ENCODE results near the gene KIAA1671. TPM values are rescaled to one million over a fixed set of nuclear protein-coding genes. Genes with fewer than 3 reads are reported as not detected.

The KIAA1671 gene
- polyA plus RNA-seq, 6 donors from 2014 or later = not detected

- H3K9me3 Mint-ChIP-seq = peaks cover 0 to 5% (median 0%) of the 10 kb centered on the region in 7 donors
- H3K27ac Mint-ChIP-seq = no peak overlapping the region
- DNase-seq = no peak
- H3K36me3 Mint-ChIP-seq = peaks cover 0 to under 1% of the 10 kb centered on the region in 2 donors
- H3K27me3 Mint-ChIP-seq = peaks cover 22 to 31% (median 25%) of the 10 kb centered on the region in 3 donors
- no peak overlapping the region for H3K4me3 Mint-ChIP-seq
- no peaks in the 10 kb centered on the region for H3K4me1 Mint-ChIP-seq
- no peak for ATAC-seq (ENCODE audit: low read depth in 2 of 2)
These were observed 10.2 kb upstream of the KIAA1671 start for GRCh38 chr22:24942301-24942700.

- no peak overlapping the region for H3K4me3 Mint-ChIP-seq
- DNase-seq (no peak), ATAC-seq (ENCODE audit: low read depth in 2 of 2) (no peak)
- H3K4me1 Mint-ChIP-seq = no peaks in the 10 kb centered on the region
- peaks cover 0 to 5% of the 10 kb centered on the region in 2 donors for H3K36me3 Mint-ChIP-seq
- peaks cover 34 to 52% (median 46%) of the 10 kb centered on the region in 3 donors for H3K27me3 Mint-ChIP-seq
- no peak overlapping the region for H3K27ac Mint-ChIP-seq
- peaks cover 0 to 5% (median 0%) of the 10 kb centered on the region in 7 donors for H3K9me3 Mint-ChIP-seq
These were observed 8.1 kb upstream of the KIAA1671 start for GRCh38 chr22:24944217-24944937.

GRCh38 chr22:24945430-24945829 lies 7.1 kb upstream of the KIAA1671 start:
- DNase-seq (no peak), ATAC-seq (ENCODE audit: low read depth in 2 of 2) (no peak)
- peaks cover 0 to 5% (median 2%) of the 10 kb centered on the region in 7 donors for H3K9me3 Mint-ChIP-seq
- H3K4me3 Mint-ChIP-seq = no peak overlapping the region
- peaks cover 0 to 2% (median 0%) of the 10 kb centered on the region in 3 donors for H3K4me1 Mint-ChIP-seq
- H3K27me3 Mint-ChIP-seq = peaks cover 45 to 62% (median 57%) of the 10 kb centered on the region in 3 donors
- H3K27ac Mint-ChIP-seq = no peak overlapping the region
- H3K36me3 Mint-ChIP-seq = peaks cover 0 to 5% of the 10 kb centered on the region in 2 donors

- Mint-ChIP-seq H3K9me3 (peaks cover 0 to 9% (median 2%) of the 10 kb centered on the region in 7 donors), H3K27me3 (peaks cover 60 to 80% (median 76%) of the 10 kb centered on the region in 3 donors), H3K36me3 (peaks cover 5 to 7% of the 10 kb centered on the region in 2 donors), H3K4me1 (peaks cover 6 to 10% (median 7%) of the 10 kb centered on the region in 3 donors), H3K4me3 (no peak overlapping the region), H3K27ac (no peak overlapping the region)
- DNase-seq (no peak), ATAC-seq (ENCODE audit: low read depth in 2 of 2) (no peak)
These were observed 5.1 kb upstream of the KIAA1671 start for GRCh38 chr22:24947383-24947782.

- DNase-seq (no peak), ATAC-seq (ENCODE audit: low read depth in 2 of 2) (no peak)
- H3K27ac Mint-ChIP-seq = no peak overlapping the region
- peaks cover 60 to 77% (median 76%) of the 10 kb centered on the region in 3 donors for H3K27me3 Mint-ChIP-seq
- peak overlapping the region in 1 of 8 donors; percentile 6 for H3K4me3 Mint-ChIP-seq
- peaks cover 0 to 9% (median 2%) of the 10 kb centered on the region in 7 donors for H3K9me3 Mint-ChIP-seq
- peaks cover 5 to 7% of the 10 kb centered on the region in 2 donors for H3K36me3 Mint-ChIP-seq
- peaks cover 6 to 10% (median 8%) of the 10 kb centered on the region in 3 donors for H3K4me1 Mint-ChIP-seq
These were observed 4.6 kb upstream of the KIAA1671 start for GRCh38 chr22:24947881-24948280.

GRCh38 chr22:24948356-24949202 lies 3.9 kb upstream of the KIAA1671 start:
- H3K4me1 Mint-ChIP-seq = peaks cover 8 to 15% (median 13%) of the 10 kb centered on the region in 3 donors
- no peak overlapping the region for H3K4me3 Mint-ChIP-seq
- no peak for DNase-seq
- no peak for ATAC-seq (ENCODE audit: low read depth in 2 of 2)
- no peak overlapping the region for H3K27ac Mint-ChIP-seq
- peaks cover 64 to 84% (median 80%) of the 10 kb centered on the region in 3 donors for H3K27me3 Mint-ChIP-seq
- peaks cover 0 to 9% (median 2%) of the 10 kb centered on the region in 7 donors for H3K9me3 Mint-ChIP-seq
- peaks cover 5 to 7% of the 10 kb centered on the region in 2 donors for H3K36me3 Mint-ChIP-seq

GRCh38 chr22:24950272-24950902 lies 2.1 kb upstream of the KIAA1671 start:
- H3K27ac Mint-ChIP-seq = no peak overlapping the region
- no peak for ATAC-seq (ENCODE audit: low read depth in 2 of 2)
- H3K4me1 Mint-ChIP-seq = peaks cover 8 to 22% (median 22%) of the 10 kb centered on the region in 3 donors
- peaks cover 0 to 5% (median 2%) of the 10 kb centered on the region in 7 donors for H3K9me3 Mint-ChIP-seq
- peak overlapping the region; percentile 4 to 71 (median 40) for H3K4me3 Mint-ChIP-seq
- DNase-seq = no peak
- peaks cover 5 to 7% of the 10 kb centered on the region in 2 donors for H3K36me3 Mint-ChIP-seq
- peaks cover 60 to 86% (median 80%) of the 10 kb centered on the region in 3 donors for H3K27me3 Mint-ChIP-seq

- ATAC-seq (ENCODE audit: low read depth in 2 of 2) (no peak), DNase-seq (no peak)
- Mint-ChIP-seq H3K36me3 (peaks cover 0 to 7% of the 10 kb centered on the region in 2 donors), H3K9me3 (peaks cover 0 to 5% (median 0%) of the 10 kb centered on the region in 7 donors), H3K4me3 (peak overlapping the region in 5 of 8 donors; percentile 53 to 86 (median 56)), H3K27ac (no peak overlapping the region), H3K27me3 (peaks cover 51 to 88% (median 82%) of the 10 kb centered on the region in 3 donors), H3K4me1 (peaks cover 8 to 22% (median 22%) of the 10 kb centered on the region in 3 donors)
These were observed 394 bp downstream of the KIAA1671 start for GRCh38 chr22:24952837-24953383.

GRCh38 chr22:24953384-24954113 lies 1.0 kb downstream of the KIAA1671 start:
- Mint-ChIP-seq H3K4me3 (peak overlapping the region in 7 of 8 donors; percentile 42 to 74 (median 59)), H3K27me3 (peaks cover 44 to 82% (median 75%) of the 10 kb centered on the region in 3 donors), H3K9me3 (peaks cover 0 to 5% (median 0%) of the 10 kb centered on the region in 7 donors), H3K36me3 (peaks cover 0 to 7% of the 10 kb centered on the region in 2 donors), H3K27ac (no peak overlapping the region), H3K4me1 (peaks cover 8 to 22% (median 22%) of the 10 kb centered on the region in 3 donors)
- ATAC-seq (ENCODE audit: low read depth in 2 of 2) = no peak
- no peak for DNase-seq

GRCh38 chr22:24954114-24954463 lies 1.6 kb downstream of the KIAA1671 start:
- peak overlapping the region in 6 of 8 donors; percentile 42 to 74 (median 55) for H3K4me3 Mint-ChIP-seq
- DNase-seq (no peak), ATAC-seq (ENCODE audit: low read depth in 2 of 2) (no peak)
- peaks cover 8 to 22% (median 22%) of the 10 kb centered on the region in 3 donors for H3K4me1 Mint-ChIP-seq
- peak overlapping the region in 1 of 6 donors; percentile 38 for H3K27ac Mint-ChIP-seq
- peaks cover 41 to 77% (median 70%) of the 10 kb centered on the region in 3 donors for H3K27me3 Mint-ChIP-seq
- H3K9me3 Mint-ChIP-seq = peaks cover 0 to 4% (median 0%) of the 10 kb centered on the region in 7 donors
- H3K36me3 Mint-ChIP-seq = peaks cover 0 to 7% of the 10 kb centered on the region in 2 donors

GRCh38 chr22:24954856-24955255 lies 2.3 kb downstream of the KIAA1671 start:
- Mint-ChIP-seq H3K36me3 (peaks cover 0 to 7% of the 10 kb centered on the region in 2 donors), H3K4me1 (peaks cover 8 to 22% (median 22%) of the 10 kb centered on the region in 3 donors), H3K9me3 (peaks cover 0 to 4% (median 0%) of the 10 kb centered on the region in 7 donors), H3K27ac (no peak overlapping the region), H3K4me3 (peak overlapping the region in 1 of 8 donors; percentile 29), H3K27me3 (peaks cover 35 to 69% (median 62%) of the 10 kb centered on the region in 3 donors)
- DNase-seq = no peak
- no peak for ATAC-seq (ENCODE audit: low read depth in 2 of 2)

GRCh38 chr22:24957043-24957442 lies 4.5 kb downstream of the KIAA1671 start:
- Mint-ChIP-seq H3K27me3 (peaks cover 14 to 55% (median 47%) of the 10 kb centered on the region in 3 donors), H3K36me3 (peaks cover 0 to 3% of the 10 kb centered on the region in 2 donors), H3K4me1 (peaks cover 2 to 17% (median 14%) of the 10 kb centered on the region in 3 donors), H3K4me3 (no peak overlapping the region), H3K9me3 (peaks cover 0 to 2% (median 0%) of the 10 kb centered on the region in 7 donors), H3K27ac (no peak overlapping the region)
- ATAC-seq (ENCODE audit: low read depth in 2 of 2) (no peak), DNase-seq (no peak)

All from naive B cell (primary cell).